Renal cortex interstitium (tissue), 11 donors: ENCODE data around the gene DIDO1. TPM values are rescaled to one million over a fixed set of nuclear protein-coding genes. Genes with fewer than 3 reads are reported as not detected.
A peak's percentile ranks its signal among the peaks of the same experiment; 100 is the strongest.

Experiments
- DNase-seq, 11 donors: peaks; one replicate each; pipeline ENCODE4 v3.0.0-alpha.2; 2013; ENCODE audit warnings: low read depth in 9 of 11, low spot score in 4 of 11; ENCODE audit errors: extremely low read depth in 1 of 11
- polyA plus RNA-seq, 3 donors: library from polyadenylated mRNA; unstranded; fragments of 120-200 nt; gene quantifications; one replicate each; pipeline ENCODE4 v1.2.1, GENCODE V29; 2013; ENCODE audit not compliant: insufficient read length in 3 of 3

Gene DIDO1
- polyA plus RNA-seq, 3 donors, result 61.4 to 74.1 (median 64.5) TPM

- DNase-seq, result no peak
Observed at GRCh38 chr20:62955519-62956386, 29.4 kb upstream of the DIDO1 start.

- DNase-seq, result peak in 8 of 11 donors; percentile 27 to 75 (median 65)
Observed at GRCh38 chr20:62953839-62954703, 27.8 kb upstream of the DIDO1 start.

GRCh38 chr20:62952968-62953838 is 26.9 kb upstream of the DIDO1 start:
- DNase-seq, result no peak

DNA sequence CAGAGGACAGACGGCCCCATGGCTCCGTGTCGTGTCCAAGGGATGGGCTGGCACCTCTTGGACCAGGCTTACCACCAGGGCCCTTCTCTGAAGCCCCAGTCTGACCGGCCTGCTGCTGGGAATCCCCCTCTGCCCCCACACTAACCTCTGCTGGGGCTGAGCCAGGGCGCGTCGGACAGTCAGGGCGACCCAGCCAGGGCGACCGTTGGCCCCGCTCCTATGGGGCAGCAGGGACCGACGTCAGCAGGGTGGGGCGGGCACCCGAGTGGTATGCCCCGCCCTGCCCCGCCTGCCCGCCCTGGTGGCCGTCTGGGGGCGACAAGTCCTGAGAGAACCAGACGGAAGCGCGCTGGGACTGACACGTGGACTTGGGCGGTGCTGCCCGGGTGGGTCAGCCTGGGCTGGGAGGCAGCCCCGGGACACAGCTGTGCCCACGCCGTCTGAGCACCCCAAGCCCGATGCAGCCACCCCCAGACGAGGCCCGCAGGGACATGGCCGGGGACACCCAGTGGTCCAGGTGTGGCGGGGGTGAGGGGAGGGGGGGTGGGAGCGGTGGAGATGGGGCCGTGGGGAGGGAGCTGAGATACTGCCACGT is 26.2 kb upstream of the DIDO1 start, which contains the start of gene SLC17A9:
Gene SLC17A9, plus strand, starts transcription at position 337 of the 595 bp plus-strand sequence. Its CDS starts 122 bp downstream, at position 459.
- peak in 1 of 11 donors; percentile 21 for DNase-seq

- DNase-seq, result no peak
Observed at GRCh38 chr20:62951896-62952372, 25.6 kb upstream of the DIDO1 start.

DNA sequence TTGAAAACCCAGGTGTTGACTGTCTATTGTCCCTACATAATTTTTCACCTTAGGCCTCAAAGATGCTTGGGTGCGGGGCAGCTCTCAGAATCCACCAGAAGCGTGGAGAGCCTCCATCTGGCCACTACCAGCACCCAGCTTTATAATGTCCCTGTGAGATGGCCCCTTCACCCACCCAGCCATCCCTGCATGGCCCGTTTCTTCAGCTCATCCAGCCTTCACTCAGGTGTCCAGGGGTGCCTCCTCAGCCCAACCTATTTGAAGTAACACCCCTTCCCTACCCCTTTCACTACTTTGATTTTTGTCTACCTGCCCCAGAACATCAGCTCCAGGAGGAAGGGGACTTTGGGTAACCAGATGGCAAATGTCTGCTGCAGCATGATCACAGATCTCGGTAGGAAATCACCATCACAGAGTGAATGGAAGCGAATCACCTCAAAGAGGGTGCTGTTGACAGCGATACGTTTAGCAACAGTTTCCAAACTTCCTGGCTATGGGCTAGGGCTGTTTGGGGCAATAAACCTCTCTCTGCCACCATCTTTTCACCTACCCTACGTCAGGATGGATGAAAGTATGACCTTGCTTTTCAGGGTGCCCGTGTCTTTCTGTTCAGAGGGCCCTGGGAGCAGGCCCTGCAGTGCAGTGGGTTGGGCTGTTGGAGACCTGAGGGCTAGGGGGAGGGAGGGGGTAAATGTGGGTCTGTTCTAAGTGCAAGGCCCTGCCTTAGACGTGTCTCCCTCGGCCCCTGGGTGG is 25.0 kb upstream of the DIDO1 start:
- DNase-seq, result no peak

- no peak for DNase-seq
Observed at GRCh38 chr20:62950741-62951140, 24.4 kb upstream of the DIDO1 start.

GRCh38 chr20:62949962-62950361 is 23.7 kb upstream of the DIDO1 start:
- DNase-seq, result no peak

GRCh38 chr20:62949153-62949821 is 23.0 kb upstream of the DIDO1 start:
- DNase-seq, result no peak

- DNase-seq, result no peak
Observed at GRCh38 chr20:62947532-62948300, 21.4 kb upstream of the DIDO1 start.

- no peak for DNase-seq
Observed at GRCh38 chr20:62946918-62947317, 20.6 kb upstream of the DIDO1 start.

GRCh38 chr20:62945771-62946339 is 19.6 kb upstream of the DIDO1 start:
- no peak for DNase-seq

GRCh38 chr20:62944746-62945145 is 18.4 kb upstream of the DIDO1 start:
- DNase-seq, result no peak

- DNase-seq, result no peak
Observed at GRCh38 chr20:62944184-62944583, 17.9 kb upstream of the DIDO1 start.

GRCh38 chr20:62943396-62943795 is 17.1 kb upstream of the DIDO1 start:
- no peak for DNase-seq

DNA sequence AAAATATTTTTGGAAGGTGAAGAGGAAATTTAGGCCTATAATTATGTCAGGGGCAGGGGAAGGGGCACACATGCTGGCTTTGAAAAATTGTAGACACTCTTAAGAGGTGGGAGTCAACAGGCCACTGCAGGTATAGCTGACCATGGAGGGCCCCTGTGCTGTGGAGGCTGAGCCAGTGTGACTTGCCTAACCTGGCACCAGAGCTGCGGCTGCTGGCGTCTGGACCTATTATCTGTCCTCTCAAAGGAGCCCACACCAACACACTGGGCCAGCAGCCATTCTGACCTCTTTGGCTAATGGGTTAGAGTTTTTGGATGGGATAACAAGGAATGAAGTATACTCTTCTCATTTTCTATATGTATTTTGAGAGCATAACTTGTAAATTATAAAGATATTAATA is 16.2 kb upstream of the DIDO1 start:
- no peak for DNase-seq
